H9 (cell line): ENCODE data around the gene CABS1. TPM values are rescaled to one million over a fixed set of nuclear protein-coding genes. Genes with fewer than 3 reads are reported as not detected.

Experiments
- DNase-seq: peaks from one replicate; pipeline ENCODE4 v3.0.0-alpha.2; 2017
- H2AFZ ChIP-seq: one replicate; pipeline ENCODE4 v1.6.1; 2013; ENCODE audit warnings: mild to moderate bottlenecking, low read length, control low read depth, moderate library complexity
- H2AK5ac ChIP-seq: 2 replicates; pipeline ENCODE4 v1.6.1; 2013; ENCODE audit warnings: low read length, control low read depth, mixed read lengths; ENCODE audit not compliant: insufficient read length
- H2BK120ac ChIP-seq: one replicate; pipeline ENCODE4 v1.6.1; 2013; ENCODE audit warnings: low read depth, mild to moderate bottlenecking, low read length, control low read depth, inconsistent platforms; ENCODE audit not compliant: poor library complexity, severe bottlenecking
- H2BK12ac ChIP-seq: 2 replicates; pipeline ENCODE4 v1.6.1; 2013; ENCODE audit warnings: low read length, control low read depth, mixed read lengths, low read depth; ENCODE audit not compliant: insufficient read length
- H2BK15ac ChIP-seq: 2 replicates; pipeline ENCODE4 v1.6.1; 2013; ENCODE audit warnings: low read depth, low read length, control low read depth
- H2BK20ac ChIP-seq: one replicate; pipeline ENCODE4 v1.6.1; 2013; ENCODE audit warnings: low read depth, mild to moderate bottlenecking, low read length, control low read depth, inconsistent platforms; ENCODE audit not compliant: poor library complexity, severe bottlenecking
- H2BK5ac ChIP-seq: 2 replicates; pipeline ENCODE4 v1.6.1; 2013; ENCODE audit warnings: low read length, control low read depth, mixed read lengths; ENCODE audit not compliant: insufficient read length
- H3K14ac ChIP-seq: 2 replicates; pipeline ENCODE4 v1.6.1; 2013; ENCODE audit warnings: low read length, control low read depth; ENCODE audit not compliant: insufficient read depth
- H3K18ac ChIP-seq: 2 replicates; pipeline ENCODE4 v1.6.1; 2013; ENCODE audit warnings: low read depth, mild to moderate bottlenecking, mixed read lengths, low read length, control low read depth; ENCODE audit not compliant: insufficient read length
- H3K23ac ChIP-seq: 2 replicates; pipeline ENCODE4 v1.6.1; 2013; ENCODE audit warnings: low read length, control low read depth, mixed read lengths, low read depth; ENCODE audit not compliant: insufficient read length
- H3K23me2 ChIP-seq: 2 replicates; pipeline ENCODE4 v1.6.1; 2013; ENCODE audit warnings: low read depth, mild to moderate bottlenecking, mixed read lengths, low read length, control low read depth; ENCODE audit not compliant: insufficient read length, poor library complexity, severe bottlenecking
- H3K27ac ChIP-seq: 2 replicates; pipeline ENCODE4 v1.5.1; 2013; ENCODE audit warnings: low read length, control low read depth, mixed read lengths, low read depth; ENCODE audit not compliant: insufficient read length
- H3K27me3 ChIP-seq: 2 replicates; pipeline ENCODE4 v1.6.1; 2013; ENCODE audit warnings: low read length, control low read depth, inconsistent platforms; ENCODE audit not compliant: insufficient read depth
- H3K4ac ChIP-seq: 2 replicates; pipeline ENCODE4 v1.6.1; 2013; ENCODE audit warnings: low read depth, mild to moderate bottlenecking, control low read depth, inconsistent platforms, low read length, moderate library complexity
- H3K4me1 ChIP-seq: 2 replicates; pipeline ENCODE4 v1.6.1; 2013; ENCODE audit warnings: low read length, control low read depth, inconsistent platforms; ENCODE audit not compliant: insufficient read depth
- H3K4me2 ChIP-seq: 2 replicates; pipeline ENCODE4 v1.6.1; 2013; ENCODE audit warnings: low read length, control low read depth, mixed read lengths; ENCODE audit not compliant: insufficient read length, insufficient read depth
- H3K56ac ChIP-seq: 2 replicates; pipeline ENCODE4 v1.6.1; 2013; ENCODE audit warnings: low read depth, mild to moderate bottlenecking, mixed read lengths, low read length, control low read depth; ENCODE audit not compliant: insufficient read length
- H3K79me1 ChIP-seq: 2 replicates; pipeline ENCODE4 v1.6.1; 2013; ENCODE audit warnings: low read depth, mild to moderate bottlenecking, moderate library complexity, low read length, control low read depth, inconsistent platforms; ENCODE audit not compliant: insufficient read depth, poor library complexity, severe bottlenecking
- H3K79me2 ChIP-seq: 2 replicates; pipeline ENCODE4 v1.6.1; 2013; ENCODE audit warnings: low read length, control low read depth, inconsistent platforms; ENCODE audit not compliant: insufficient read depth
- H3K9ac ChIP-seq: 2 replicates; pipeline ENCODE4 v1.6.1; 2013; ENCODE audit warnings: low read length, control low read depth, mixed read lengths; ENCODE audit not compliant: insufficient read length; ENCODE audit errors: extremely low read depth
- H3K9me3 ChIP-seq: one replicate; pipeline ENCODE4 v1.6.1; 2013; ENCODE audit warnings: low read depth, low read length, inconsistent platforms; ENCODE audit not compliant: control insufficient read depth
- H3T11ph ChIP-seq: one replicate; pipeline ENCODE4 v1.6.1; 2013; ENCODE audit warnings: mild to moderate bottlenecking, low read length, control low read depth, inconsistent platforms
- H4K20me1 ChIP-seq: one replicate; pipeline ENCODE4 v1.6.1; 2013; ENCODE audit not compliant: control insufficient read depth, insufficient read length, insufficient read depth
- H4K5ac ChIP-seq: 2 replicates; pipeline ENCODE4 v1.6.1; 2013; ENCODE audit warnings: low read depth, mild to moderate bottlenecking, mixed read lengths, low read length, control low read depth; ENCODE audit not compliant: insufficient read length
- H4K8ac ChIP-seq: replicated peaks from 2 replicates; pipeline ENCODE4 v1.6.1; 2013; ENCODE audit warnings: low read length, control low read depth, mixed read lengths, low read depth; ENCODE audit not compliant: insufficient read length
- H4K91ac ChIP-seq: 2 replicates; pipeline ENCODE4 v1.6.1; 2013; ENCODE audit warnings: low read depth, mild to moderate bottlenecking, moderate library complexity, mixed read lengths, low read length, control low read depth; ENCODE audit not compliant: insufficient read length
- H3K27ac Mint-ChIP-seq, 3 experiments: 2 replicates in 2 of 3; 3 replicates in 1 of 3; pipeline ENCODE4 v1.8.0; 2020 to 2021; ENCODE audit warnings: mixed read lengths in 3 of 3, mild to moderate bottlenecking in 1 of 3, moderate library complexity in 1 of 3
- H3K27me3 Mint-ChIP-seq: 2 replicates; pipeline ENCODE4 v1.8.0; 2021; ENCODE audit warnings: low read depth, mild to moderate bottlenecking, moderate library complexity, mixed read lengths
- H3K36me3 Mint-ChIP-seq, 3 experiments: 2 replicates in 2 of 3; 3 replicates in 1 of 3; pipeline ENCODE4 v1.8.0; 2020 to 2021; ENCODE audit warnings: low read depth in 3 of 3, mixed read lengths in 3 of 3; ENCODE audit not compliant: insufficient read depth in 1 of 3
- H3K4me1 Mint-ChIP-seq, 2 experiments: 2 replicates each; pipeline ENCODE4 v1.8.0; 2020; ENCODE audit warnings: mixed read lengths in 2 of 2
- H3K4me3 Mint-ChIP-seq, 2 experiments: 2 replicates in 1 of 2; 3 replicates in 1 of 2; pipeline ENCODE4 v1.8.0; 2020 to 2021; ENCODE audit warnings: mild to moderate bottlenecking in 2 of 2, mixed read lengths in 2 of 2, moderate library complexity in 1 of 2
- H3K9me3 Mint-ChIP-seq, 2 experiments: 2 replicates in 1 of 2; 3 replicates in 1 of 2; pipeline ENCODE4 v1.8.0; 2020; ENCODE audit warnings: mild to moderate bottlenecking in 2 of 2, mixed read lengths in 2 of 2, moderate library complexity in 1 of 2
- total RNA-seq: library from RNA; stranded (reverse); gene quantifications from 2 replicates; pipeline ENCODE4 v1.2.1, GENCODE V29; 2021
- TF ChIP-seq, protein P1 (sequence below): fragments of 200-600 bp; sonication (generic); conservative IDR thresholded peaks from 3 replicates; pipeline ENCODE4 v1.8.0; 2021; ENCODE audit warnings: antibody characterized with exemption, mild to moderate bottlenecking

The CABS1 gene
- total RNA-seq, 1 experiment from 2014 or later: 0.15 TPM

DNA sequence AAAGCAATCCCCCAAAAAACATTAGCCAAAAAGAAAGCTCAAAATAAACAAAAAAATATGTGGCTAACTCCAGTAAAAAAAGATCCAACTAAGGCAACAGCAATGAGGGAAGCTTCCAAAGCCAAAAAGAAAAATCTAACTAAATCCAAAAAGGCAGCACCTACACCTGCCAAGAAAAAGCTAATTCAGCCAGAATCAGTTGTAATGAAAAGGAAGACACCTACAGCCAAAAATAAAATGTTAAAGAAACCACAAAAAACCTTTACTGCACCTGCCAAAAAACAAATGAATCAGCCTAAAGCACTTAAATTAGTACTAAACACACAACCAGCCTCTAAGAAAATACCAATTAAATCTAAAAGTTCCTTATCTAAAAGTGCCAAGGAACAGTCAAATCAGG lies 37.2 kb upstream of the CABS1 start:
- no peak overlapping the region for H3K4me2 ChIP-seq
- no peaks in the 10 kb centered on the region for H3K23me2 ChIP-seq
- no peak overlapping the region for H2BK15ac ChIP-seq
- no peak overlapping the region for H4K5ac ChIP-seq
- peaks cover 4% of the 10 kb centered on the region in 2 experiments; a peak in 2 of 4 replicates for H3K4me1 Mint-ChIP-seq
- H2BK12ac ChIP-seq: no peak overlapping the region
- H3T11ph ChIP-seq: no peak overlapping the region
- H3K9me3 Mint-ChIP-seq: no peaks in the 10 kb centered on the region
- no peak overlapping the region for H2BK5ac ChIP-seq
- no peaks in the 10 kb centered on the region for H4K20me1 ChIP-seq
- no peaks in the 10 kb centered on the region for H3K79me2 ChIP-seq
- no peaks in the 10 kb centered on the region for H3K36me3 Mint-ChIP-seq
- no peak overlapping the region for H3K27ac ChIP-seq
- no peak overlapping the region for H3K14ac ChIP-seq
- H3K27me3 ChIP-seq: no peaks in the 10 kb centered on the region
- no peaks in the 10 kb centered on the region for H3K27me3 Mint-ChIP-seq
- no peak overlapping the region for H2AK5ac ChIP-seq
- H3K23ac ChIP-seq: no peak overlapping the region
- no peak overlapping the region for H3K4ac ChIP-seq
- no peak overlapping the region for H4K8ac ChIP-seq
- H3K18ac ChIP-seq: no peak overlapping the region
- H3K9me3 ChIP-seq: no peaks in the 10 kb centered on the region
- DNase-seq: no peak
- no peak overlapping the region for H2BK20ac ChIP-seq
- H3K4me1 ChIP-seq: no peaks in the 10 kb centered on the region
- TF ChIP-seq, protein P1, sequence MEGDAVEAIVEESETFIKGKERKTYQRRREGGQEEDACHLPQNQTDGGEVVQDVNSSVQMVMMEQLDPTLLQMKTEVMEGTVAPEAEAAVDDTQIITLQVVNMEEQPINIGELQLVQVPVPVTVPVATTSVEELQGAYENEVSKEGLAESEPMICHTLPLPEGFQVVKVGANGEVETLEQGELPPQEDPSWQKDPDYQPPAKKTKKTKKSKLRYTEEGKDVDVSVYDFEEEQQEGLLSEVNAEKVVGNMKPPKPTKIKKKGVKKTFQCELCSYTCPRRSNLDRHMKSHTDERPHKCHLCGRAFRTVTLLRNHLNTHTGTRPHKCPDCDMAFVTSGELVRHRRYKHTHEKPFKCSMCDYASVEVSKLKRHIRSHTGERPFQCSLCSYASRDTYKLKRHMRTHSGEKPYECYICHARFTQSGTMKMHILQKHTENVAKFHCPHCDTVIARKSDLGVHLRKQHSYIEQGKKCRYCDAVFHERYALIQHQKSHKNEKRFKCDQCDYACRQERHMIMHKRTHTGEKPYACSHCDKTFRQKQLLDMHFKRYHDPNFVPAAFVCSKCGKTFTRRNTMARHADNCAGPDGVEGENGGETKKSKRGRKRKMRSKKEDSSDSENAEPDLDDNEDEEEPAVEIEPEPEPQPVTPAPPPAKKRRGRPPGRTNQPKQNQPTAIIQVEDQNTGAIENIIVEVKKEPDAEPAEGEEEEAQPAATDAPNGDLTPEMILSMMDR: no peak
- H3K9ac ChIP-seq: no peak overlapping the region
- H2BK120ac ChIP-seq: no peak overlapping the region
- H2AFZ ChIP-seq: no peak overlapping the region
- no peak overlapping the region for H3K4me3 Mint-ChIP-seq
- no peaks in the 10 kb centered on the region for H3K79me1 ChIP-seq
- H4K91ac ChIP-seq: no peak overlapping the region
- no peak overlapping the region for H3K27ac Mint-ChIP-seq
- no peak overlapping the region for H3K56ac ChIP-seq
